GM18499 (cell line): ENCODE data around the gene SNX18.

Experiments used
- ATAC-seq: cut with Tn5 transposase; IDR thresholded peaks from one replicate; pipeline ENCODE4 v1.9.1; 2021; ENCODE audit warnings: moderate number of reproducible peaks; ENCODE audit not compliant: insufficient read depth, unreplicated experiment

SNX18 gene

DNA sequence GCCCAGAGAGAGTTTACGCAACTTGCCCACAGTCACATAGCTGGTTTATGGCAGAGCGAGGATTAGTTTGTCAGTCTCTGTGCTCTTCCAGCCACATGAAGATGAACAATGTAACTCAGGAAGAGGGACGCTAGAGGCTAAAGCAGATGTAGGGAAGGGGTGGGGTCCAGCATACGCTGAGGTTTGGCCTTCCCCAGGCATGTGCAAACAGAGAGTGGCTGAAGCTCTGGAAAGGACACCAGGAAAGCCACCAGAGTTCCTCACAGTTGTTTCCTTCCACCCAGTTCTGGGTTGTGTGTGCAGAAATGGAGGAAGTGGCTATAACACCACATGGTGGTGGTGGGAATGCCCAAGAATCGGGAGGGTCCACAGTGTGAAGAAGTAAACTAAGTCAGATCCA lies 60.0 kb downstream of the SNX18 start:
- ATAC-seq = no peak

DNA sequence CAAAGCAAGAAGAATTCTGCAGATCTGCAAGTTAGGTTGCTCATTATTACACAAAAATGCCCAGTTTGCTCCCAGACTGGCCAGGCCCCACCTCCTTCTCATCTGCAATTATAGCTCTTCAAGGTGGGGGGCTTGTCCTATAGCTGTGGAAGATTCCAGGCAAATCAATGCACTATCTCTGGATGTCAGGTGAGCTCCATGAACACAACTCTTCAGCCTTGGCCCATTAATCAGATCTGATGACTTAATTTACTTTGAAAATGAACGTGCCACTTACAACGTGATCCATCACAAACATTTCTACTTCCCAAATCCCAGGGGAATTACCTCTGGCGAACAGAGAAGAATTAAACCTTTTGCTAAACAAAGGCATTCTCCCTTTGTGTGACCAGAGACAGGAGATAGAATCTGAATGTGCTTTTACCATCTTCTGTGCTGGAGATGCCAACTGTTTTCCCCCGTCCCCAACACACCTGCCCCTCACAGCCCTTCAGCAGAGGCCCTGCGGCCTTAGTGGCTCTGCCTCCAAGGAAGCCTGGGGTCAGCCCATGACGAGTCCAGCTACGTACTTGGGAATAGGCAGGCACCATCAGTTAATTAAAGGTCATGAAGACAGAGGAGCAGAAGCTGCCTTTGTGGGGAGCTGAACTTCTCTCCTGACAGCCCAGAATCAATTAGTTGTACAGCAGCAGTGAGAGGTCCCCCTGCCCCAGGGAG lies 60.5 kb downstream of the SNX18 start:
- ATAC-seq = no peak

DNA sequence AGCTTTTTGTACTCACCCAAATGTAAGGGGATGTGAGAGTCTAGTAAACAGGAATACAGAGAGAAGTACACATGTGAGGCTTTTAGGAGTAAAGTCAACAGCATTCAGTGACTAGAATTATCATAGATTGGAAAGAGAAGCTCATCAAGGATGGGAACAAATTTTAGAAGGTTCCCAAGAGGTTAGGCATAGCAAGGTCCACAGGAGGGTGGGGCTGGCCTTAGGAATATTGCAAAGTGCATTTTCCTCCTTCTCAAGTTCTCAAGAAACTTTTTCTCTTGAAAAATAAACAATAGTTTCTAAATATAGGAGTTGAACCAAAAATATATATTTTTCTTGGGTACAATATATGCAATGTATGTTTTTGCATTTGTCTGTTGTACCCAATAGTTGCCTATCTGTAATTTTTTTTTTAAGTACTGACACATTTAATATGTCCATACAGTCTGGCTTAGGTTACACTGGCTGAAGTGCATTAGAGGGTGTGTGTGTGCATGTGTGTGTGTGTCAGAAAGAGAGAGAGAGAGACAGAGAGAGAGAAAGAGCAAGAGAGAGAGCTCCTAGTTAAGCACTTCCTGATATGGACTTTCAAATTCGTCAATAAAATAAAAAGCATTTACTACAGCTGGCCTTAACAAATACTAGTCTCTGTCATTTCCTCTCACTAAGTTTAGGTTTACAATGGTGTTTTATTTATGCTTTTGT lies 62.2 kb downstream of the SNX18 start:
- ATAC-seq = no peak

DNA sequence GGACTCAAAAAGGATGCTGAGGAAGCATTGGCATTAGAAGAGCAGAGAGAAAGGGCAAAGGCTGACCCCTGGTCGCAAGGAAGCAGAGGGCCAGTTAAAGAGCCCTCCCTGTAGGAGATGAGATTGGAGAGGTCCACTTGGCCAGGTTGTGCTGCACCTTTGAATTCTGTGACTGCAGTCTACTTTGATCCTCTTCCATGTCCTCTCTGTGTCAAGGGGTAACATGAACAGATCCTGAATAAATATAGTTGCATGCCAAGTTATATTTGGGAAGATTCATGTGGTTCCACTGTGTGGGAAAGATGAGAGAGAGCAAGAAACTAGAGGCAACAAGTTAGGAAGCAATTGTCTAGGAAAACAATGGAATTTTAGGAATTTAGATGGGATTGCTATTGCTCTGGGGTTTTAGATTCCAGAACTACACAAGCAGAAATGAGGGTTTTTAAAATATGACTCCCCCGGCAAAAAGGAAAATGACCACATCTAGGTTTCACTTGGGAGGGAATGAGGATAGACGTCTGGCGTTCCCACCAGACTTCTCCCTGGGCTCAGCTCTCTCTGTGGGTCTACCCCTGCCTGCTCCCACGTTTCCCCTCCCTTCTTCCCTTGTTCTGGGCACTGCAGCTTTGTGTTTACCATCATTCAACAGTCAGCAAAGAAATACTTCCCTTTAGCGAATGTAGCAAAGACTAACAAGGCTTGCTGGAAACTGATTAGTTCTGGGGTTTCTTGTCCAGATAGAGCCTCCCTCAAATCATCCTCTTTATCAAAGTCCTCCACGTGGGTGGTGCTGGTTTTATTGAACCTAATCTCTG lies 63.6 kb downstream of the SNX18 start:
- no peak for ATAC-seq

DNA sequence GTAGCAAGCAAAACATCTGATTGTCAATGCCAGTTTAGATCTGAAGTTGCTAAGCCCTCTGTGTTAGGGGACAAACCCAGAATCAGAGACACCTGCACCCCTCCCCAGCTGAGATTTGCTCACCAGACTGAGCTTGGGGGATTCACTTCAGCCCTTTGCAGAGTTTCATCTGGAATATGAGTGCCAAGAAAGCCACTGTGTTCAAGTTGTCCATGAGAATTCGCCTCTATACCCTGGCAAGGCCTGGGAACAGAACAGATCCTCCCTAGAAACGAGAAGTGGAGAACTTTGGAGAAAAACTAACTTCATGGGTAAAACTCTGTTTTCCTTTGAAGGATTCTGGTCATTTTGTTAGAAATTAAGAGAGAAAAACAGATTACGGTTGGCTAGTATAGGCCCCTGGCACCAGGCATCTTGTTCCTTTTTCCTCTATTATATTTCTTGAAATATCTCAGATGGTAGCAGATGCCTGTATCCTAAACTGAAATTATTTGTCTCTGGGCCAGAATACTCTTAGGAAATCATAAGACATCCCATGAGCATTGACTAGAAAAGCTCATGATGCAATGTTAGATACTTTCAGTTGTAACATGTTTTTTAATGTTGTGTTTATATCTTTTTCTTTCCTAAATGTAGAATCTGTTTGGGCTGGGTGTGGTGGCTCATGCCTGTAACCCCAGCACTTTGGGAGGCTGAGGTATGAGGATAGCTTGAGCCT lies 64.4 kb downstream of the SNX18 start:
- ATAC-seq = no peak

DNA sequence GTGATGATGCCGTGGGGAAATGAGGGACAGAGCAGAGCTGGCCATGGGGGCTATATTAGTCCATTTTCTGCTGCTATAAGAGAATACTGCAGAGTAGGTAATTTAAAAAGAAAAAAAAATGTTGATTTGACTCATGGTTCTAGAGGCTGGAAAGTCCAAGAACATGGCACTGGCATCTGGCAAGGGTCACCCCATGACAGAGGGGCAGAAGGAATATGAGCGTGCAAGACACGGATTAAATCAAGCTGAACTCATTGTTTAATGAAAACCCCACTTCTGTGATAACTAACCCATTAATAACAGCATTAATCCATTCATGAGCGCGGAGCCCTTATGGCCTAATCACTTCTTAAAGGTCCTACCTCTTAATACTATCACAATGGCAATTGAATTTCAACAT lies 68.8 kb downstream of the SNX18 start:
- ATAC-seq = no peak

DNA sequence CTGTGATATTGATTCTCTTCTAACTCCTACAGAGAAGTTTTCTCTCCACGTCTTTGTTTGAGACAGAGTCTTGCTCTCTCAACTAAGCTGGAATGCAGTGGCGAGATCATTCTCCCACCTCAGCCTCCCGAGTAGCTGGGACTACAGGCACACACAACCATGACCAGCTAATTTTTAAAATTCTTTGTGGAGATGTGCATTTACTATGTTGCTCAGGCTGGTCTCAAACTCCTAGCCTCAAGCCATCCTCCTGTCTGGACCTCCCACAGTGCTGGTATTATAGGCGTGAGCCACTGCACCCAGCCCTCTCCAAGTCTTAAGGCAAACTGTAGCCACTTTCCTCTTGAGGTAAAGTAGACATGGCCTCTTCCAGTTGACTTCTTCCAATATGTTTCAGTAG lies 72.2 kb downstream of the SNX18 start:
- no peak for ATAC-seq

DNA sequence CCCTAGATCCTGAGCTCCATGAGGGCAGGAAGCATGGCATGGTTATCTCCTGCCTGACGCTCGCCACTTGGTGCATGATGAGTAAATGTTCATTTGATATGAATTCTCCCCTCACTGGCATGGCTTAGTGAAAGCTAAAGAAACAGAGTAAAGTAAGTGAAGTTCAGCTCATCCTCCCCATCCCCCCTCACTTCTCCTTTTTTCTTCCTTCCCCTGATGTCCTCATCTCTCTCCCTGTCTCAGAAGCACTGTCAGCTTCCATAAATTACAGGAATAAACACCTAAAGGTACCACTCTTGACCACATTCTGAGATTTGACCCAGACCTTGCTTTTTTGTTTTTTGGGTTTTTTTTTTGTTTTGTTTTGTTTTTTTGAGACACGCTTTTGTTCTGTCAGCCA lies 73.3 kb downstream of the SNX18 start:
- ATAC-seq = no peak

DNA sequence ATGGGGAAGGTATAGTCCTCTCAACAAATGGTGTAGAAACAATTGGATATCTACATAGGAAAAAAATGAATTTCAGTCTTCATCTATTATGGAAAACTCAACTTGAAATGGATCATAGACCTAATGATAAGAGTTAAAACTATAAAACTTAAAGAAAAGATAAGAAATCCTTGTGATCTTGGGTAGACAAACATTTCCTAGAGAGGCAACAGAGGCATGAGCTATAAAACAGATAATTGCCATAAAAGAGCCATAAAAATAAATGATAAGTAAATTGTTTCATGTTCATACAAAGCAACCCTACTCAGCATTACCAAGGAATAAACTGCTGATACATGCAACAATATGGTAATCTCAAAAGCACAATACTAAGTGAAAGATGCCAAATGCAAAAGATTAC lies 76.2 kb downstream of the SNX18 start:
- ATAC-seq = no peak

DNA sequence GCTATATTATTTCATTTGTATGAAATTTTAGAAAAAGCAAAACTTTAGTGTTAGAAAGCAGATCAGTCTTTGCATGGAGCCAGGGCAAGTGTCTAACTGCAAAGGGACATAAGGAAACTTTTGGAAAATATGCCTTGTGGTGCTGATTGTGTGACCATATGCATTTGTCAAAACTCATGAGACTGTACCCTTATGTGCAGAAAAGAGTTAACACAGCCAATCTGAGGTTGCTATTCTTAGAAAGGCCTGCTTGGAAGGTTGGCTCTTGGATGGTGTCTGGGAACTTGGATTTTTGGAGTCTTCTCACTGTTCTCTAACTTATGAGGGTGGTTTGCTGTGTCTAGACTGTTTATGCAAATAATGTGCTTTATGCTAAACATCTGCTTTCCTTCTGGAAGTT lies 76.6 kb downstream of the SNX18 start:
- no peak for ATAC-seq

DNA sequence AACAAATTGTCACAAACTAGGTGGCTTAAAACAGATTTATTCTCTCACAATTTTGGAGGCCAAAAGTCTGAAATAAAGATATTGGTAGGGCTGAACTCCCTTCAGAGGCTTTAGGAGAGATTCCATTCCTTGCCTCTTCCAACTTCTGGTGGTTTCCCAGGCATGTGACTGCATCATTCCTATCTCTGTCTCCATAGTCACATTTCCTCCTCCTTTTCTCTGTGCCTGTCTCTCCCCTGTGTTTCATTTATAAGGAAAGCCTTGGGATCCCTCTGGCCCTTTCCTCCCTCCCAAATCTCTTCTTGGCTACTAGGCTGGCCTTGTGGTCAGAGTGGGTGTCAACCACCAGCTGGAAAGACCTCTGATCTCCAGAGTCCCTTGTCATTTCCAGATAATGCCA lies 78.2 kb downstream of the SNX18 start:
- ATAC-seq = no peak
